ENCODE measurements around the gene PLXDC1. TPM values are rescaled to one million over a fixed set of nuclear protein-coding genes. Genes with fewer than 3 reads are reported as not detected.
"Not testable (repeated sequence)": the region's sequence is repeated elsewhere in the genome, so short reads cannot be mapped to it uniquely, and the experiment has no call there.

The PLXDC1 gene
- total RNA-seq, 1 experiment from 2014 or later: not detected

DNA sequence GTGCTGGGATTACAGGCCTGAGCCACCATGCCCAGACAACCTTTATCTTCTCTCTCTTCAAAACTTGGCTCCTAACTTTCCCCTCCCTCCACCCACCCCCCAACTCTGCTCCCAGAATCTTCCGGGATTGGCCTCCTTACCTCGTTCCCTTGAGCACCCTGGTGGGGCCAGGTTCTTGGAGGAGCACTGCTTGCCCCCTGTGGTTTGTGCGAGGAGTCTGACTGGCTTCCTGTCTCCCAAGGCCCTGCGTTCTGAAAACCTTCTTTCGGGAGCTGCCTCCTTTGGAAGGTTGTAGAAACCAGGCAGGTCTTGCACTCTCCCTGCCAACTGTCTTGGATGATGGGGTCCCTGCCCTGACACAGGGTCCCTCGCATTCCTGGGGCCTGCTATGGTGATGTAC is 19.8 kb downstream of the PLXDC1 start:
- no peaks in the 10 kb centered on the region for H3K27me3 ChIP-seq (ENCODE audit: control insufficient read depth, insufficient read depth, low read length)
- H3K27ac ChIP-seq (ENCODE audit: low read length): no peak overlapping the region
- ATAC-seq (no peak), DNase-seq (ENCODE audit: low read depth, low spot score) (no peak)
- in situ Hi-C loops (cut with HindIII; ENCODE audit: low pct_unique_long_range_greater_than_20kb, low sequenced_read_pairs): no loop called here
- no TSS peak for BruUV-seq (replicated peaks)
- no peaks in the 10 kb centered on the region for H3K36me3 ChIP-seq (ENCODE audit: control insufficient read depth, insufficient read depth, low read length)
- CTCF ChIA-PET: no interaction called here
- no peak for TF ChIP-seq POLR2AphosphoS5 (IDR thresholded peaks at IDR 0.05; ENCODE audit: low read depth, low read length)
- no peak for TF ChIP-seq TCF7L2 (IDR thresholded peaks at IDR 0.05; ENCODE audit: low read depth, low read length)
- TF ChIP-seq, protein P1, sequence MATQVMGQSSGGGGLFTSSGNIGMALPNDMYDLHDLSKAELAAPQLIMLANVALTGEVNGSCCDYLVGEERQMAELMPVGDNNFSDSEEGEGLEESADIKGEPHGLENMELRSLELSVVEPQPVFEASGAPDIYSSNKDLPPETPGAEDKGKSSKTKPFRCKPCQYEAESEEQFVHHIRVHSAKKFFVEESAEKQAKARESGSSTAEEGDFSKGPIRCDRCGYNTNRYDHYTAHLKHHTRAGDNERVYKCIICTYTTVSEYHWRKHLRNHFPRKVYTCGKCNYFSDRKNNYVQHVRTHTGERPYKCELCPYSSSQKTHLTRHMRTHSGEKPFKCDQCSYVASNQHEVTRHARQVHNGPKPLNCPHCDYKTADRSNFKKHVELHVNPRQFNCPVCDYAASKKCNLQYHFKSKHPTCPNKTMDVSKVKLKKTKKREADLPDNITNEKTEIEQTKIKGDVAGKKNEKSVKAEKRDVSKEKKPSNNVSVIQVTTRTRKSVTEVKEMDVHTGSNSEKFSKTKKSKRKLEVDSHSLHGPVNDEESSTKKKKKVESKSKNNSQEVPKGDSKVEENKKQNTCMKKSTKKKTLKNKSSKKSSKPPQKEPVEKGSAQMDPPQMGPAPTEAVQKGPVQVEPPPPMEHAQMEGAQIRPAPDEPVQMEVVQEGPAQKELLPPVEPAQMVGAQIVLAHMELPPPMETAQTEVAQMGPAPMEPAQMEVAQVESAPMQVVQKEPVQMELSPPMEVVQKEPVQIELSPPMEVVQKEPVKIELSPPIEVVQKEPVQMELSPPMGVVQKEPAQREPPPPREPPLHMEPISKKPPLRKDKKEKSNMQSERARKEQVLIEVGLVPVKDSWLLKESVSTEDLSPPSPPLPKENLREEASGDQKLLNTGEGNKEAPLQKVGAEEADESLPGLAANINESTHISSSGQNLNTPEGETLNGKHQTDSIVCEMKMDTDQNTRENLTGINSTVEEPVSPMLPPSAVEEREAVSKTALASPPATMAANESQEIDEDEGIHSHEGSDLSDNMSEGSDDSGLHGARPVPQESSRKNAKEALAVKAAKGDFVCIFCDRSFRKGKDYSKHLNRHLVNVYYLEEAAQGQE (IDR thresholded peaks at IDR 0.05; ENCODE audit: insufficient read depth in 1 of 2, low read depth in 2 of 2, low read length in 1 of 2): no peak
- TF ChIP-seq SIN3A (IDR thresholded peaks at IDR 0.05; ENCODE audit: borderline replicate concordance, insufficient read depth, low read depth, low read length): no peak
- TF ChIP-seq, protein P2, sequence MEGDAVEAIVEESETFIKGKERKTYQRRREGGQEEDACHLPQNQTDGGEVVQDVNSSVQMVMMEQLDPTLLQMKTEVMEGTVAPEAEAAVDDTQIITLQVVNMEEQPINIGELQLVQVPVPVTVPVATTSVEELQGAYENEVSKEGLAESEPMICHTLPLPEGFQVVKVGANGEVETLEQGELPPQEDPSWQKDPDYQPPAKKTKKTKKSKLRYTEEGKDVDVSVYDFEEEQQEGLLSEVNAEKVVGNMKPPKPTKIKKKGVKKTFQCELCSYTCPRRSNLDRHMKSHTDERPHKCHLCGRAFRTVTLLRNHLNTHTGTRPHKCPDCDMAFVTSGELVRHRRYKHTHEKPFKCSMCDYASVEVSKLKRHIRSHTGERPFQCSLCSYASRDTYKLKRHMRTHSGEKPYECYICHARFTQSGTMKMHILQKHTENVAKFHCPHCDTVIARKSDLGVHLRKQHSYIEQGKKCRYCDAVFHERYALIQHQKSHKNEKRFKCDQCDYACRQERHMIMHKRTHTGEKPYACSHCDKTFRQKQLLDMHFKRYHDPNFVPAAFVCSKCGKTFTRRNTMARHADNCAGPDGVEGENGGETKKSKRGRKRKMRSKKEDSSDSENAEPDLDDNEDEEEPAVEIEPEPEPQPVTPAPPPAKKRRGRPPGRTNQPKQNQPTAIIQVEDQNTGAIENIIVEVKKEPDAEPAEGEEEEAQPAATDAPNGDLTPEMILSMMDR (IDR thresholded peaks at IDR 0.05): no peak
- POLR2A ChIA-PET: no interaction called here
- no peaks in the 10 kb centered on the region for H3K4me1 ChIP-seq (ENCODE audit: control insufficient read depth, insufficient read depth, low read length)
- H3K9me3 ChIP-seq (ENCODE audit: control insufficient read depth, insufficient read depth, low read depth, low read length): no peaks in the 10 kb centered on the region
- intact Hi-C loops (cut with micrococcal nuclease; ENCODE audit: unreplicated experiment): no loop called here
- H3K4me3 ChIP-seq (ENCODE audit: low read depth in 2 of 2, low read length in 2 of 2): no peak overlapping the region

DNA sequence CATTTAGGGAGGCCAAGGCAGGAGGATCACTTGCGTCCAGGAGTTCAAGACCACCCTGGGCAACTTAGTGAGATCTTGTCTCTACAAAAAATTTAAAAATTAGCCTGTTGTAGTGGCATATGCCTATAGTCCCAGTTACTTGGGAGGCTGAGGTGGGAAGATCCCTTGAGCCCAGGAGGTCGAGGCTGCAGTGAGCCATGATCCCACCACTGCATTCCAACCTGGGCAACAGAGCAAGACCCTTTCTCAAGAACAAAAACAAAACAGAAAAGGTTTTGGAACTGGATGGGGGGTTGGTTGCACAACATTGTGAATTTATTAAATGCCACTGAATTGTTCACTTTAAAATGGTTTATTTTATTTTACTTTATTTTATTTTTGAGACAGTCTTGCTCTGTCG is 21.2 kb downstream of the PLXDC1 start:
- no peak for TF ChIP-seq SIN3A (IDR thresholded peaks at IDR 0.05; ENCODE audit: borderline replicate concordance, insufficient read depth, low read depth, low read length)
- TF ChIP-seq, protein P2 (IDR thresholded peaks at IDR 0.05): no peak
- no peak for TF ChIP-seq TCF7L2 (IDR thresholded peaks at IDR 0.05; ENCODE audit: low read depth, low read length)
- no peak for TF ChIP-seq POLR2AphosphoS5 (IDR thresholded peaks at IDR 0.05; ENCODE audit: low read depth, low read length)
- TF ChIP-seq, protein P1 (IDR thresholded peaks at IDR 0.05; ENCODE audit: insufficient read depth in 1 of 2, low read depth in 2 of 2, low read length in 1 of 2): no peak
- Histone ChIP-seq H3K4me3 (ENCODE audit: low read depth in 2 of 2, low read length in 2 of 2) (no peak overlapping the region), H3K9me3 (ENCODE audit: control insufficient read depth, insufficient read depth, low read depth, low read length) (no peaks in the 10 kb centered on the region), H3K27me3 (ENCODE audit: control insufficient read depth, insufficient read depth, low read length) (no peaks in the 10 kb centered on the region), H3K4me1 (ENCODE audit: control insufficient read depth, insufficient read depth, low read length) (no peaks in the 10 kb centered on the region), H3K36me3 (ENCODE audit: control insufficient read depth, insufficient read depth, low read length) (no peaks in the 10 kb centered on the region), H3K27ac (ENCODE audit: low read length) (no peak overlapping the region)
- CTCF ChIA-PET: no interaction called here
- DNase-seq (ENCODE audit: low read depth, low spot score) (no peak), ATAC-seq (no peak)
- POLR2A ChIA-PET: no interaction called here
- intact Hi-C loops (cut with micrococcal nuclease; ENCODE audit: unreplicated experiment): no loop called here
- no TSS peak for BruUV-seq (replicated peaks)
- in situ Hi-C loops (cut with HindIII; ENCODE audit: low pct_unique_long_range_greater_than_20kb, low sequenced_read_pairs): no loop called here

DNA sequence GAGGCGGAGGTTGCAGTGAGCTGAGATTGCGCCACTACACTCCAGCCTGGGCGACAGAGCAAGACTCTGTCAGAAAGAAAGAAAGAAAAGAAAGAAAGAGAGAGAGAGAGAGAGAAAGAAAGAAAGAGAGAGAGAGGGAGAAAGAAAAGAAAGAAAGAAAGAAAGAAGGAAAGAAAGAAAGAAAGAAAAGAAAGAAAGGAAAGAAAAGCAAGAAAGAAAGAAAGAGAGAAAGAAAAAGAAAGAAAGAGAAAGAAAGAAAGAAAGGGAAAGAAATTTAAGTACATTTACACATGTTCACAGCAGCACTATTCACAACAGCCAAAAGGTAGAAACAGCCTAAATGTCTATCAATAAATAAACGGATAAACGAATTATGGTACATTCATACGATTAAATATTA is 21.9 kb downstream of the PLXDC1 start:
- H3K27ac ChIP-seq (ENCODE audit: low read length); POLR2A ChIA-PET; H3K4me1 ChIP-seq (ENCODE audit: control insufficient read depth, insufficient read depth, low read length); H3K9me3 ChIP-seq (ENCODE audit: control insufficient read depth, insufficient read depth, low read depth, low read length); H3K4me3 ChIP-seq (ENCODE audit: low read depth in 2 of 2, low read length in 2 of 2); ATAC-seq; H3K36me3 ChIP-seq (ENCODE audit: control insufficient read depth, insufficient read depth, low read length); BruUV-seq (replicated peaks); intact Hi-C loops (cut with micrococcal nuclease; ENCODE audit: unreplicated experiment); in situ Hi-C loops (cut with HindIII; ENCODE audit: low pct_unique_long_range_greater_than_20kb, low sequenced_read_pairs); DNase-seq (ENCODE audit: low read depth, low spot score); H3K27me3 ChIP-seq (ENCODE audit: control insufficient read depth, insufficient read depth, low read length): not testable (repeated sequence)
- CTCF ChIA-PET: interaction anchor here (0.6 kb wide), 1 partner anchor 104 kb away, joined by 4 read pairs; no protein-coding TSS in a partner anchor

All from Panc1 (cell line).